CD1c-positive myeloid dendritic cell (primary cell): ENCODE data around the gene CSH2.
"Not testable (repeated sequence)": the region's sequence is repeated elsewhere in the genome, so short reads cannot be mapped to it uniquely, and the experiment has no call there.

ENCODE experiments used
- DNase-seq: peaks from one replicate; pipeline ENCODE4 v3.0.0-alpha.2; 2016; ENCODE audit errors: extremely low spot score

CSH2 gene

DNA sequence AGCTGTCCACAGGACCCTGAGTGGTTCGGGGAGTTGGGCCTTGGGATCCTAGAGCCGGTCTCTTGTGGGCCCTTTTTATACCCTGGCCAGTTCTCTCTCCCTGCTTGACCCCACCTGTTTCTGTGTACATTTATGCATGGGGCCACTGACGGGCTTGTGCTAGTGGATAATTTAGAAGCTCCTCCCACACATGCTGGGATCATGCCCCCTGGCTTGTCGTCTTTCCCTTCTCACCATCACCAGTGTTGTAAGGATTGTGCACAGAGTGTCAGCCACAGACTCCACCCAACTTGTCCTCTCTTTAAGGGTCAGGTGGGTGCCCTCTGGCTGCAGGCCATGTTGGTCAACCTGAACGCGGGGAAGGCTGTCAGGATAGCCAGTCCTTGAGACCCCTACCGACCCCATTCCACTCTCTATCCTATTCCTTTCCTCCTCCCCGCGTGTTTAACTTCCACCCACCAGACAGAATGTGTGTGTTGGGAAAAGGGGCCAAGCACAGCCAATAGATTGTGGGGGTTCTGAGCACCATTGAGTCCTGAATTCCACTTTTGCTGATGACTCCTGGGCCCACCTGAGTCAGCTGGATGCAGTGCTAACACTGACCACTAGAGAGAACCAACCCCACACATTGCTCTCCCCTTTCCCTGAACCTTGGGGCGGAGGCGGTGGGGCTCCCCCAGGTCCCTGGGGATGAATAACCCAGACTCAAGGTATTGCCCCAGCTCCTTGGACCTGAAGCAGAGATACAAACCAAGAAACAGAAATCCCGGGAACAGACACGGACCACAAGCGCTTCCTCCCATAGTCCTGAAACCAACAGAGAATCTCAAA is 23.3 kb upstream of the CSH2 start, which contains the start of gene CSH1:
Gene CSH1, minus strand, starts transcription at position 51 of the 831 bp plus-strand sequence. CDS start 63 bp downstream, outside the sequence.
- DNase-seq, result not testable (repeated sequence)

DNA sequence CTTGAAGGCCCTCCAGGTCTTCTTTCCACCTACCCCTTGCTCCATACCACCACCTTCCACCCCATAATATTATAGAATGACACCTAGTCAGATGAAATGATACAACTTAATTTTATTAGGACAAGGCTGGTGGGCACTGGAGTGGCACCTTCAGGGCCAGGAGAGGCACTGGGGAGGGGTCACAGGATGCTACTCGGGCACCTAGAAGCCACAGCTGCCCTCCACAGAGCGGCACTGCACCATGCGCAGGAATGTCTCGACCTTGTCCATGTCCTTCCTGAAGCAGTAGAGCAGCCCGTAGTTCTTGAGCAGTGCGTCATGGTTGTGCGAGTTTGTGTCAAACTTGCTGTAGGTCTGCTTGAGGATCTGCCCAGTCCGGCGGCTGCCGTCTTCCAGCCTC is 21.3 kb upstream of the CSH2 start:
- not testable (repeated sequence) for DNase-seq

DNA sequence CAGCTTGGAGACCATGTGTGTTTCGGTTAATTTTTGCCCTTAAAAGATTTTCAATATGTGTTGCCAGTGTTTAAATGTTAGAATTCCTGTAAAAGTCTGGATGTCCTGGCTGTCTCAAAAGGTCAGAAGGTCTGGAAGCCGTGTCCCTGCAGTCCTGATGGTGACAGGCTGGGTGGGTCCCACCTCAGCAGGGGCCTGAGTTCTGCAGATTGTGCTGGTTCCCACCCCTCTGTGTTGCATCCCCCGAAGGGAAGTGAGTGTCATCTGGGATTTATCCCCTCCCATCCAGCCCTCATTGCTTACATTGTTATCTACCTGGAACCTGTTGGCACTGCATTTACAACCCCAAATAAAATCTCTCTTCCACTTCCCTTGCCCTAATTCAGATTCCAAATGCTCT is 20.5 kb upstream of the CSH2 start:
- not testable (repeated sequence) for DNase-seq

DNA sequence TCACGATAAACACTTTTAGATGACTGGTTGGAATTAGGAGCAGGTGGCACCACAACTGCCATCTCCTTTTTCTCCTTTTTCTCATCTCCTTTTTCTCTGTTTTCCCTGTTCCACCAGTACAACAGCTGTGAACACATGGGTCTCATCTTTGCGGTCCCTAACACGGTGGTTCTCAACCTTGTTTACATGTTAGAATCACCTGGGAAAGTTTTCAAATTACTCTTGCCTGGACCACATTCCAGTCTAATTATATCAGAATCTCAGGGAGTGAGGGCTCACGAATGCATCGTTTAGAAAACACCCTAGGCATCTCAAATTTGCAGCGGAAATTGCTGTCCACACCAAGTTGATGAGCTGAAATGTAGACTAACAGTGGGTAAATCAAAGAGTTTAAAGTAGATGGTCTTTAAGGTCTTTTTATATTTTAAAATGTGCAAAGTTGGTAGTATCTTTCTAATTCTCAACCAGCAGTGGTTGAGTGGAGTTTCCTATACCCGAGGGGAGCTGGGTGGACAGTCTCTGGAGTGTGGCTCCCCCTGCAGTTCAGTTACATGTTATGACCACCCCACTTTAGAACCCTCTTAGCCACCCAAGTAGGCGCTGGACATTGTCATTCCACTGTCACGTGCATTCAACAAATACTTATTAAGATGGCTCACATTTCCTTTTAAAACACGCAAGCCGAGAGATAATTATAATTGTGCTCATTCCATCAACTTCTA is 19.0 kb upstream of the CSH2 start:
- not testable (repeated sequence) for DNase-seq

DNA sequence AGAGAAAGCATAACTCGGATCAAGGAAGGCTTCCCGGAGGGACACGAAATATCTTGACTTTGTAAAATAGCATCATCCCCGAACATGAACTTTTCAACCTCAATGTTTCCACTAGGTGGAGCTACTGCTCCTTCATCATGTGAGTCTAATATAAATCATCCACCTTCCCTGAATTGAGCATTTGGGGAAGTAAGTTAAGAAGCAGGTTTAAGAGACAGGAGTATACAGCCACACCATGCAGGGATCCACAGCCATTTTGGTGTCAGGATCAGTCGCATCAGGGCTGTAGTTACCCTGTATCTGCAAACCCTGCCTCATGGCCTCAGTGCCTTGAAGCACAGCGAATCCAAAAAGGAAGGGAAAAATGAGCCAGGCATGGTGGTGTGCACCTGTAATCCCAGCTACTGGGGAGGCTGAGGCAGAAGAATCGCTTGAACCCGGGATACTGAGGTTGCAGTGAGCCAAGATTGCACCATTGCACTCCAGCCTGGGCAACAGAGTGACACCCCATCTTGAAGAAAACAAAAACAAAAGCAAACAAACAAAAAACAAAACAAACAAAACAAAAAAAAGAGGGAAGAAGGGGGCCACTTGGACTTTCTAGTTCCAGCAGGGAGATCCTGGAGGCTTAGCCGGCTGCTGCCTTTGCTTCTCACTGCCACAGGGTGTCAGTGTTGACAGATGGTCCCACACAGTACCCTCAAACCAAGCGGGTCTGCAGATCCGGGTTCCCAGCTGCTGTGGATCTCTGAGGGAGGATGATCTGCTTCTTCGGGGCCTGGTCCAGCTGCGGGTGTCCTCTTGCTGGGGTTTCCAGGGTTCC is 15.8 kb upstream of the CSH2 start:
- DNase-seq, result peak; percentile 38

DNA sequence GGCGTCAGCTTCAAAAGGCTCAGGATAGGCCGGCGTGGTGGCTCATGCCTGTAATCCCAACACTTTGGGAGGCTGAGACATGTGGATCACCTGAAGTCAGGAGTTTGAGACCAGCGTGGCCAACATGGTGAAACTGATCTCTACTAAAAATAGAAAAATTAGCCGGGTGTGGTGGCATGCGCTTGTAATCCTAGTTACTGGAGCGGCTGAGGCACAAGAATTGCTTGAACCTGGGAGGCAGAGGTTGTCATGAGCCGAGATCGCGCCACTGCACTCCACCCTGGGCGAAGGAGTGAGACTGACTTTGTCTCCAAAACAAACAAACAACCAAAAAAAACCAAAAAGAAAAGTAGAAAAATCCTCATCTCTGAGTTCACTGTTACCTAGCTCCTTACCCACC is 11.6 kb upstream of the CSH2 start:
- DNase-seq, result not testable (repeated sequence)

DNA sequence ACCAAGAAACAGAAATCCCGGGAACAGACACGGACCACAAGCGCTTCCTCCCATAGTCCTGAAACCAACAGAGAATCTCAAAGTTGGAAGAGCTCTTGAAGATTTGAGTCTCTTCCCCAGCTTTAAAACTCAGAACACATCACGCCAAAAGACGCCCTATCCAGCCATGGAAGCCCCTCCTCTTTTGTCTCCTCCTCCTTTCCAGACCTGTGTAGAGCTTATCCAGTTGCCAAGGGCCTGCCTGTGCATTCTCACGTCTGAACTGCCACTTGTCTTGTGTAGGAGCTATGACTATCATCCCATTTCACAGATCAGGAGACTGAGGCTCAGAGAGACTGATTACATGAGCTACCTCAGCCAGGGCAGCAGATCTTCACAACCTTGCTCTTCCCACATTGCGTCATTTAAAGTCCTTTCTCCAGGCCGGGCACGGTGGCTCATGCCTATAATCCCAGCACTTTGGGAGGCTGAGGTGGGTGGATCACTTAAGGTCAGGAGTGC is 9.2 kb upstream of the CSH2 start:
- DNase-seq, result not testable (repeated sequence)

DNA sequence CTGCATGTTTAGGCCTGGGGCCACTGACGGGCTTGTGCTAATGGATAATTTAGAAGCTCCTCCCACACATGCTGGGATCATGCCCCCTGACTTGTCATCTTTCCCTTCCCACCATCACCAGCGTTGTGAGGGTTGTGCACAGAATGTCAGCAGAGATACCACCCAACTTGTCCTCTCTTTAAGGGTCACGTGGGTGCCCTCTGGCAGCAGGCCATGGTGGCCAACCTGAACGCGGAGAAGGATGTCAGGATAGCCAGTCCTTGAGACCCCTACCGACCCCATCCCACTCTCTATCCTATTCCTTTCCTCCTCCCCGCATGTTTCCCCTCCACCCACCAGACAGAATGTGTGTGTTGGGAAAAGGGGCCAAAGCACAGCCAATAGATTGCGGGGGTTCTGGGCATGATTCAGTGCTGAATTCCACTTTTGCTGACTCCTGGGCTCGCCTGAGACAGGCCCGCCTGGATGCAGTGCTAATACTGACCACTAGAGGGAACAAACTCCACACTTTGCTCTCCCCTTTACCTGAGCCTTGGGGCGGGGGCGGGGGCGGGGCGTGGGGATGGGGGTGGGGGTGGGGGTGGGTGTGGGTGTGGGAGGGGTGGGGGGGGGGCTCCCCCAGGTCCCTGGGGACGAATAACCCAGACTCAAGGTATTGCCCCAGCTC is 8.6 kb upstream of the CSH2 start, which contains the start of gene GH2:
Gene GH2, minus strand, starts transcription at position 10 of the 667 bp plus-strand sequence. CDS start 143 bp downstream, outside the sequence.
- peak; percentile 63 for DNase-seq

DNA sequence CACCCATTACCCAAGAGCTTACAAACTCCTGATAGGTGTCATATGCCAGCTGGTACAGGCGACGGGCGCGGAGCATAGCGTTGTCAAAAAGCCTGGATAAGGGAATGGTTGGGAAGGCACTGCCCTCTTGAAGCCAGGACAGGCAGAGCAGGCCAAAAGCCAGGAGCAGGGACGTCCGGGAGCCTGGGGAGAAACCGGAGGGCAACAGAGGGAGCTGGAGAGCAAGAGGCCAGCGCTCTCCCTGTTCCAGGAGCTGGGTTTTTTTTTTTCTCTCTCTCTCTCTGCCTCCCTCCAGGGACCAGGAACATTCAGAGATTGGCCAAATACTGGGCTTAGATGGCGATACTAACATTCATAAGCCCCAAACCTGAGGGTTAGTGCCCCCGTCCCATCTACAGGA is 7.9 kb upstream of the CSH2 start:
- DNase-seq, result not testable (repeated sequence)

DNA sequence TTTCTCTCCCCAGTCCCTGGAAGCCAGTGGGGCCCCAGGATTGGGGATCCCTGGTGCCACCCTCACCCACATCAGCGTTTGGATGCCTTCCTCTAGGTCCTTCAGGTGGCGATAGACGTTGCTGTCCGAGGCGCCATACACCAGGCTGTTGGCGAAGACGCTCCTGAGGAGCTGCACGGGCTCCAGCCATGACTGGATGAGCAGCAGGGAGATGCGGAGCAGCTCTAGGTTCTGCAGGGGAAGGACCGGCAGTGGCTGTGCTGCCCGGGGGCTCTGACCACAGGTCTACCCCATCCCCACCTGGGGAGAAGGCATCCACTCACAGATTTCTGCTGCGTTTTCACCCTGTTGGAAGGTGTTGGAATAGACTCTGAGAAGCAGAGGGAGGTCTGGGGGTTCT is 7.2 kb upstream of the CSH2 start:
- no peak for DNase-seq

DNA sequence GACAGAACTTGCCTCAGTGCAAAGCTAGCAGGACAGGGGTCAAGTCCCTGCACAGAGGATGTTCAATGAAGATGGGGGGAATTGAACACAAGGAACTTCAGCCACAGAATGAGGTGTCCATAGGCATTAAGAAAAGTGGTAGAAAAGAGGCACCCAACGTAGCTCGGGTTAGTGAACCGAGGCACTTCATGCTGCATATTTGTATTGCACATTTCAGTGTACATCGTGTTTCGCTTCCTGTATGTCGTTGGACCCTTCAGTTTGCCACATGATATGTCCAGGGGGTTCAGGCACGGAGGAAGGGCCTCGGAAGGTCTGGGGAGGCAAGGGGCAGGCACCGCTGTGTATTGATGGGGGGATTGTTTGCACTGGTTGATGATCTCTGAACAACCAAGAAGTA is 4.9 kb upstream of the CSH2 start:
- not testable (repeated sequence) for DNase-seq

DNA sequence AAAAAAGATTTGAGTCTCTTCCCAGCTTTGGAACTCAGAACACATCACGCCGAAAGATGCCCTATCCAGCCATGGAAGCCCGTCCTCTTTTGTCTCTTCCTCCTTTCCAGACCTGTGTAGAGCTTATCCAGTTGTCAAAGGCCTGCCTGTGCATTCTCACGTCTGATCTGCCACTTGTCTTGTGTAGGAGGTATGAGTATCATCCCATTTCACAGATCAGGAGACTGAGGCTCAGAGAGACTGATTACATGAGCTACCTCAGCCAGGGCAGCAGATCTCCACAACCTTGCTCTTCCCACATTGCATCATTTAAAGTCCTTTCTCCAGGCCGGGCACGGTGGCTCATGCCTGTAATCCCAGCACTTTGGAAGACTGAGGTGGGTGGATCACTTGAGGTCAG is 1.2 kb upstream of the CSH2 start:
- not testable (repeated sequence) for DNase-seq

DNA sequence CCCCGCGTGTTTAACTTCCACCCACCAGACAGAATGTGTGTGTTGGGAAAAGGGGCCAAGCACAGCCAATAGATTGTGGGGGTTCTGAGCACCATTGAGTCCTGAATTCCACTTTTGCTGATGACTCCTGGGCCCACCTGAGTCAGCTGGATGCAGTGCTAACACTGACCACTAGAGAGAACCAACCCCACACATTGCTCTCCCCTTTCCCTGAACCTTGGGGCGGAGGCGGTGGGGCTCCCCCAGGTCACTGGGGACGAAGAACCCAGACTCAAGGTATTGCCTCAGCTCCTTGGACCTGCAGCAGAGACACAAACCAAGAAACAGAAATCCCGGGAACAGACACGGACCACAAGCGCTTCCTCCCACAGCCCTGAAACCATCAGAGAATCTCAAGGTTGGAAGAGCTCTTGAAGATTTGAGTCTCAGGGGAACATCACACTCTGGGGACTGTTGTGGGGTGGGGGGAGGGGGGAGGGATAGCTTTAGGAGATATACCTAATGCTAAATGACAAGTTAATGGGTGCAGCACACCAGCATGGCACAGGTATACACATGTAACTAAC is 667 bp upstream of the CSH2 start:
- DNase-seq, result not testable (repeated sequence)

DNA sequence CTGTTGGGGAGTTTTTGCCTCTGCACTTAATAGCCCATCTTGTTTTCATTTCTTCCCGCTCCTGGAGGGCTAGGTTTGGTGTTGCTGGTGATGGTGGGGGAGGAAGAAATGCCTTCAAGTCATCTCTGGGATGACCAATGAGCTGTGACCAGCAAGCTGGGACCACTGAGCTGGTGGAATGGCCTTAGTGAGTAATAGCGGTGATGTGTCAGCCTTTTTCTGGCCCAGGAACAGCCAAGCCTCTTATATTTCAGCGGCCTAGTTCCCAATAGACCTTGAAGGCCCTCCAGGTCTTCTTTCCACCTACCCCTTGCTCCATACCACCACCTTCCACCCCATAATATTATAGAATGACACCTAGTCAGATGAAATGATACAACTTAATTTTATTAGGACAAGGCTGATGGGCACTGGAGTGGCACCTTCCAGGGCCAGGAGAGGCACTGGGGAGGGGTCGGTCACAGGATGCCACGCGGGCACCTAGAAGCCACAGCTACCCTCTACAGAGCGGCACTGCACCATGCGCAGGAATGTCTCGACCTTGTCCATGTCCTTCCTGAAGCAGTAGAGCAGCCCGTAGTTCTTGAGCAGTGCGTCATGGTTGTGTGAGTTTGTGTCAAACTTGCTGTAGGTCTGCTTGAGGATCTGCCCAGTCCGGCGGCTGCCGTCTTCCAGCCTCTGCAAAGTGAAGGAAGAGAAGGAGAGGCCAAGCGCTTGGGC is 1.7 kb downstream of the CSH2 start:
- DNase-seq, result not testable (repeated sequence)

DNA sequence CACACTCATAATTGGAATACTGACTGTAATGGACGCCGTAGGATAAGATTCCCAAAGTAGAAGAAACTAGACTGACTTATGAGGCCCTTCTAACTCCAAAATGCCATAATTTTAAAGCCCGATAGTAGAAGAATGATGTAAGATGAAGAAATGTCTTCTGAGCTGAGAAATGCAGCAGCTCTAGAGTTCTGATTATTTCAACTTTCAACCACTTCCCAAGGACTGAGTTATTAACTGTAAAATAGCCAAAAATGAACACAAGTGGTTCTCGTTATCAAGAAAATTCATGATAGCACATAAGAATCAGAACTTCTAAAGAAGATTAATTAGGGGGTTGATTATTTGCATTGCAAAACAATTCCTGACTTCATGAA is 3.2 kb downstream of the CSH2 start:
- not testable (repeated sequence) for DNase-seq

DNA sequence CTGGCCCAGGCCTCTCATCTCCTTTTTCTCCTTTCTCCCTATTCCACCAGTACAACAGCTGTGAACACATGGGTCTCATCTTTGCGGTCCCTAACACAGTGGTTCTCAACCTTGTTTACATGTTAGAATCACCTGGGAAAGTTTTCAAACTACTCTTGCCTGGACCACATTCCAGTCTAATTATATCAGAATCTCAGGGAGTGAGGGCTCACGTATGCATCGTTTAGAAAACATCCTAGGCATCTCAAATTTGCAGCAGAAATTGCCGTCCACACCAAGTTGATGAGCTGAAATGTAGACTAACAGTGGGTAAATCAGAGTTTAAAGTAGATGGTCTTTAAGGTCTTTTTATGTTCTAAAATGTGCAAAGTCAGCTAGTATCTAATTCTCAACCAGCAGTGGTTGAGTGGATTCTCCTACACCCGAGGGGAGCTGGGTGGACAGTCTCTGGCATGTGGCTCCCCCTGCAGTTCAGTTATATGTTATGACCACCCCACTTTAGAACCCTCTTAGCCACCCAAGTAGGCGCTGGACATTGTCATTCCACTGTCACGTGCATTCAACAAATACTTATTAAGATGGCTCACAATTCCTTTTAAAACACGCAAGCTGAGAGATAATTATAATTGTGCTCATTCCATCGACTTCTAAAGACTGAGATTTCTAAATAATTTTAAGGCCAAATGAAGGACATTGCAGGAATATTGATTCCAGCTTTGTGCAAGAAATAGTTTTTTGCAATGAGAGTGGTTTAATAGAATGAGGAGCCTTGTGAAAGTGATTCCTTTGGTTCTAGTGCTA is 3.8 kb downstream of the CSH2 start:
- DNase-seq, result not testable (repeated sequence)

DNA sequence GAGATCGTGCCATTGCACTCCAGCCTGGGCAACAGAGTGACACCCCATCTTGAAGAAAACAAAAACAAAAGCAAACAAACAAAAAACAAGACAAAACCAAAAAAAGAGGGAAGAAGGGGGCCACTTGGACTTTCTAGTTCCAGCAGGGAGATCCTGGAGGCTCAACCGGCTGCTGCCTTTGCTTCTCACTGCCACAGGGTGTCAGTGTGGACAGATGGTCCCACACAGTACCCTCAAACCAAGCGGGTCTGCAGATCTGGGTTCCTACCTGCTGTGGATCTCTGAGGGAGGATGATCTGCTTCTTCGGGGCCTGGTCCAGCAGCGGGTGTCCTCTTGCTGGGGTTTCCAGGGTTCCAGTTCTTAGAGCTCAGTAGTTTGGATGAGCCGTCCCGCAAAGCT is 6.9 kb downstream of the CSH2 start:
- DNase-seq, result not testable (repeated sequence)

DNA sequence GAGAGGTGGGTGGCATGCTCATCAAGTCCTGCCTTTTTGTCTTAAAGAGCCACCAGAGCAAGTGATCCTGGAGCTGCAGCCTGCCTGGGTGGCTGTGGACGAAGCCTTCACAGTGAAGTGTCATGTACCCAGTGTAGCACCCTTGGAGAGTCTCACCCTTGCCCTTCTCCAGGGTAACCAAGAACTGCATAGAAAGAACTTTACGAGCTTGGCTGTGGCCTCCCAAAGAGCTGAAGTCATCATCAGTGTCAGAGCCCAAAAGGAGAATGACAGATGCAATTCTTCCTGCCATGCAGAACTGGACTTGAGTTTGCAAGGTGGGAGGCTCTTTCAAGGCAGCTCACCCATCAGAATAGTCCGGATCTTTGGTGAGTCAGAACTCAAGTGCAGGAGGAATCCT is 14.2 kb downstream of the CSH2 start:
- no peak for DNase-seq

DNA sequence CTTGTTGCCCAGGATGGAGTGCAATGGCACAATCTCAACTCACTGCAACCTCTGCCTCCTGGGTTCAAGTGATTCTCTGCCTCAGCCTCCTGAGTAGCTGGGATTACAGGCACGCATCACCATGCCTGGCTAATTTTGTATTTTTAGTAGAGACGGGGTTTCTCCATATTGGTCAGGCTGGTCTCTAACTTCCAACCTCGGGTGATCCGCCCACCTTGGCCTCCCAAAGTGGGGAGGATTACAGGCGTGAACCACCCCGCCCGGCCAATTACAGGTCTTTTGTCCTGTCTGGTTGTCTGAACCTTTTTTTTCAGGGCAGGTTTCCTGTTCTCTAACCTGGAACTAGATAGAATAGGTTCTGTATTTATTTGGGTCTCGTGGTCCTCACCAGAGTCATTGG is 17.1 kb downstream of the CSH2 start:
- DNase-seq, result not testable (repeated sequence)
